ENCODE data around the gene DNAJC22.

The DNAJC22 gene

DNA sequence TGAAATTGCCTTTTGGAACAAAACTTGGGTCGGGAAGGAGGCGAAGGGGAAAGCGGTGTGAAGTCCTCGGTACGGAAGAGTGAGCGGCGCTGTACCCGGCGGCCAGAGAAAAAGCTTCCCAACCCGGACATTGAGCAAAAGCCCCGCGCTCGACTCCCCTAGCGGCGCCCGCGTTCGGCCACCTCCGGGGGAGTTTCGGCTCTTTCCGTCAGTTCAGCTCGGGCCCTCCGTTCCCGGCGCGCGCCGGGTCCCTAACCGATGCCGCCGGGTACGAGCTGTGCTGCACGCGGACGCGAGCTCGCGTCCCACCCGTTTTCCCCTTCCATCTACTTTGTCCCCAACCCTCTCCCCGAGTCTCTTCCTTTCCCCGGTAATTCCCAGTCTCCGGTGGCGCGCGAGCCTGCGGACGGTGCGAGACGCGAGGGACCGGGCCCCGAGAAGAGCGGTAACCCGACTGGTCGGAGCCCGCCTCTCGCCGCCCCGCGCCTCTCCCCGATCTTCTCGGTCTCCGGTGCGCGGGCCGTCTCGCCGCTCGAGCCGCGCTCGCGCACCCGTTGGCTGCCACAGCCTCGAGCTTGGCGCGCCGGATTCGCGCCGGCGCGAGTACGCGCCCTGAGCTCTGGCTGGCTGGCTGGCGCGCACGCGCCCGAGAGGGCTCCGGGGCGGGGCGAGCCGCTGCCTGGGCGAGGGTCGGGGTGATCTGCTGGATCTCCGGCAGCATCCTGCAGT, 20.1 kb downstream of the DNAJC22 start:
- Histone ChIP-seq H3K79me2 (ENCODE audit: insufficient read depth, low read length) (peaks cover 56% of the 10 kb centered on the region), H4K20me1 (ENCODE audit: insufficient read depth, low read length) (no peaks in the 10 kb centered on the region; the same call in 1 of the 2 replicates), H3K27ac (ENCODE audit: low read length) (peak overlapping the region; percentile 96), H3K9me3 (ENCODE audit: insufficient read depth, low read length, severe bottlenecking) (no peaks in the 10 kb centered on the region), H2AFZ (ENCODE audit: low read depth, low read length) (peak overlapping the region; percentile 88), H3K4me2 (ENCODE audit: insufficient read depth, low read length) (peak overlapping the region; percentile 86), H3K4me3 (ENCODE audit: low read depth in 1 of 2, low read length in 2 of 2) (peak overlapping the region; percentile 37 to 73; a peak in 3 of 4 replicates), H3K36me3 (ENCODE audit: insufficient read depth, low read length) (no peaks in the 10 kb centered on the region; the same call in none of the 2 replicates), H3K27me3 (ENCODE audit: insufficient read depth, low read length, poor library complexity) (no peaks in the 10 kb centered on the region), H3K9ac (ENCODE audit: low read depth, low read length) (peak overlapping the region; percentile 96), H3K4me1 (ENCODE audit: insufficient read depth, low read length) (peaks cover 35% of the 10 kb centered on the region)
- no peak for TF ChIP-seq EZH2 (IDR thresholded peaks at IDR 0.05; ENCODE audit: borderline replicate concordance, low read depth, low read length, severe bottlenecking)
- TF ChIP-seq, protein P1, sequence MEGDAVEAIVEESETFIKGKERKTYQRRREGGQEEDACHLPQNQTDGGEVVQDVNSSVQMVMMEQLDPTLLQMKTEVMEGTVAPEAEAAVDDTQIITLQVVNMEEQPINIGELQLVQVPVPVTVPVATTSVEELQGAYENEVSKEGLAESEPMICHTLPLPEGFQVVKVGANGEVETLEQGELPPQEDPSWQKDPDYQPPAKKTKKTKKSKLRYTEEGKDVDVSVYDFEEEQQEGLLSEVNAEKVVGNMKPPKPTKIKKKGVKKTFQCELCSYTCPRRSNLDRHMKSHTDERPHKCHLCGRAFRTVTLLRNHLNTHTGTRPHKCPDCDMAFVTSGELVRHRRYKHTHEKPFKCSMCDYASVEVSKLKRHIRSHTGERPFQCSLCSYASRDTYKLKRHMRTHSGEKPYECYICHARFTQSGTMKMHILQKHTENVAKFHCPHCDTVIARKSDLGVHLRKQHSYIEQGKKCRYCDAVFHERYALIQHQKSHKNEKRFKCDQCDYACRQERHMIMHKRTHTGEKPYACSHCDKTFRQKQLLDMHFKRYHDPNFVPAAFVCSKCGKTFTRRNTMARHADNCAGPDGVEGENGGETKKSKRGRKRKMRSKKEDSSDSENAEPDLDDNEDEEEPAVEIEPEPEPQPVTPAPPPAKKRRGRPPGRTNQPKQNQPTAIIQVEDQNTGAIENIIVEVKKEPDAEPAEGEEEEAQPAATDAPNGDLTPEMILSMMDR (IDR thresholded peaks at IDR 0.05; ENCODE audit: borderline replicate concordance, extremely low read depth, low read length, poor library complexity, severe bottlenecking) = peak; percentile 31
- ATAC-seq (ENCODE audit: insufficient read depth, low read depth) (peak; percentile 83), DNase-seq (peak; percentile 96)

DNA sequence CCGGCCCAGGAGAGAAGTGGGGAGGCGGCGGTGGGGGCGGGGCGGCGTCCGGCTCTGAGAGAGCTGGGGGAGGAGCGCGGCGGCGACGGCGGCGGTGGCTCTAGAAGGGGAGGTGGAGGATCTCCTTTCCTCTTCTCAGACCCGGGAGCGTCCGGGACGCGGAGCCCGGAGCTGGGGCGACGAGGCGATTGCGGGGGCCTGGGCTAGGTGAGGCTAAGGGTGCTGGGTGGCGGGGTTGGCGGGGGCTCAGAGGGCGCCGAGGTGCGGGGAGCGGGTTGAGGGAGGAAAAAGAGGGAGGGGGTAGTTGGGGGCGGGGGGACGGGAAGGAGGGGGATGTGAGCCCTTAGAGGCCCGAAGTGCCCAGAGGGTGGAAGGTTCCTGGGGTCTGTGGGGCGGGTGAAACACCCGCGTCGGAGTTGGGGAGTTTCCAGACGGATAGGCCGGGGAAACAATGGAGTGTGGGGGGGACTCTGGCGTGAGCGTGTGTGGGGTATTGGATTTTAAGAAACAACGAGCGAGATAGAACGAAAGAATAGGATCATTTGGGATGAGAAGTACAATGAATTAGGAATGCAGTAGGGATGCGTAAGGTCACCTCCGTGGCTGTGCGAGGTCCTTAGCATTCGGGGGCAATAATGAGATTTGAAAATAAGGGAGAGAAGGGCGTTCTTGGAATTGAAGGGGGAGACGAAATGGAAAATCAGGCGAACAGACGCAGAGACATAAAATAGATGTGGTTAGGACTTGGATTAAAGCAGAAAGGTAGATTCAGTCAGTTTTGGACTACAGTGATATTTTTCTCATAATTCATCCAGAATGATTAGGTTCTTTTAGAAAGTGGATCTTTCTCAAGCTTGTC, 20.9 kb downstream of the DNAJC22 start, which contains the start of gene SPATS2:
Gene SPATS2, plus strand, starts transcription at position 82 of the 859 bp plus-strand sequence. CDS start 93,551 bp downstream, outside the sequence.
- Histone ChIP-seq H4K20me1 (ENCODE audit: insufficient read depth, low read length) (no peaks in the 10 kb centered on the region; the same call in 1 of the 2 replicates), H3K27me3 (ENCODE audit: insufficient read depth, low read length, poor library complexity) (no peaks in the 10 kb centered on the region), H3K4me2 (ENCODE audit: insufficient read depth, low read length) (peak within 1 kb of the TSS; percentile 86), H3K9ac (ENCODE audit: low read depth, low read length) (peak within 1 kb of the TSS; percentile 96), H3K36me3 (ENCODE audit: insufficient read depth, low read length) (no peaks in the 10 kb centered on the region; the same call in none of the 2 replicates), H3K9me3 (ENCODE audit: insufficient read depth, low read length, severe bottlenecking) (no peaks in the 10 kb centered on the region), H3K4me3 (ENCODE audit: low read depth in 1 of 2, low read length in 2 of 2) (peak within 1 kb of the TSS; percentile 37 to 73), H2AFZ (ENCODE audit: low read depth, low read length) (peak within 1 kb of the TSS; percentile 88), H3K4me1 (ENCODE audit: insufficient read depth, low read length) (peaks cover 35% of the 10 kb centered on the region), H3K79me2 (ENCODE audit: insufficient read depth, low read length) (peaks cover 62% of the 10 kb centered on the region), H3K27ac (ENCODE audit: low read length) (peak within 1 kb of the TSS; percentile 96)
- TF ChIP-seq, protein P1 (IDR thresholded peaks at IDR 0.05; ENCODE audit: borderline replicate concordance, extremely low read depth, low read length, poor library complexity, severe bottlenecking) = no peak
- TF ChIP-seq EZH2 (IDR thresholded peaks at IDR 0.05; ENCODE audit: borderline replicate concordance, low read depth, low read length, severe bottlenecking) = no peak
- no peak for DNase-seq
- peak; percentile 9; the same call in 2 of the 3 replicates for ATAC-seq (ENCODE audit: insufficient read depth, low read depth)

DNA sequence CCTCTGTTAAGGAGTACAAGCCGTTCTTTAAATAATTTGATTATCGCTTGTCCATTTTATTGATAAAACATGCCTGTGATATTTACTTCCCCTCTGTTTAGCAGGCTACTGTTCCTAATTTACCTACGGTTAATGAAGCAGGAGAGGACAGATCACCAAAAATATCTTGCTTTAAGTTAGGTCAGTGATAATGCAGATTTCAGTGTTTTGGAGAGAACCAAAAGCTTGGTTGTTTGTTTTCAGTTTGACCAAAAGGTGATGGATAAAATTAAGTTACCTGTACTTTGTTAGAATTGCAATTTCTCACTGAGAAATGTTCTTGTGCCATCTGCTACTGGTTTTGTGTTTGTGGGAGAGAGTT, 21.5 kb downstream of the DNAJC22 start:
- Histone ChIP-seq H3K79me2 (ENCODE audit: insufficient read depth, low read length) (peaks cover 68% of the 10 kb centered on the region), H3K27me3 (ENCODE audit: insufficient read depth, low read length, poor library complexity) (no peaks in the 10 kb centered on the region), H2AFZ (ENCODE audit: low read depth, low read length) (no peak overlapping the region; the same call in 1 of the 2 replicates), H3K27ac (ENCODE audit: low read length) (peak overlapping the region; percentile 96; the same call in 1 of the 2 replicates), H3K4me3 (ENCODE audit: low read depth in 1 of 2, low read length in 2 of 2) (peak overlapping the region in 1 of 2 experiments; percentile 73; a peak in 3 of 4 replicates), H3K4me1 (ENCODE audit: insufficient read depth, low read length) (peaks cover 35% of the 10 kb centered on the region), H4K20me1 (ENCODE audit: insufficient read depth, low read length) (no peaks in the 10 kb centered on the region; the same call in 1 of the 2 replicates), H3K9me3 (ENCODE audit: insufficient read depth, low read length, severe bottlenecking) (no peaks in the 10 kb centered on the region), H3K4me2 (ENCODE audit: insufficient read depth, low read length) (peak overlapping the region; percentile 86), H3K36me3 (ENCODE audit: insufficient read depth, low read length) (peaks cover 3% of the 10 kb centered on the region), H3K9ac (ENCODE audit: low read depth, low read length) (peak overlapping the region; percentile 96)
- TF ChIP-seq, protein P1 (IDR thresholded peaks at IDR 0.05; ENCODE audit: borderline replicate concordance, extremely low read depth, low read length, poor library complexity, severe bottlenecking) = no peak
- TF ChIP-seq EZH2 (IDR thresholded peaks at IDR 0.05; ENCODE audit: borderline replicate concordance, low read depth, low read length, severe bottlenecking) = no peak
- DNase-seq (no peak), ATAC-seq (ENCODE audit: insufficient read depth, low read depth) (no peak)
